HG02571 (cell line): Measurements from ENCODE around the gene PGA3.
A peak's percentile ranks its signal among the peaks of the same experiment; 100 is the strongest.
"Not testable (repeated sequence)": the region's sequence is repeated elsewhere in the genome, so short reads cannot be mapped to it uniquely, and the experiment has no call there.

Source experiments
- ATAC-seq: cut with Tn5 transposase; IDR thresholded peaks from one replicate; pipeline ENCODE4 v1.9.1; 2021; ENCODE audit warnings: mild to moderate bottlenecking, moderate library complexity; ENCODE audit not compliant: unreplicated experiment

Gene PGA3

GRCh38 chr11:61202950-61203746 is at the start of gene PGA3:
TSS of gene PGA3 (plus strand) at chr11:61203515. CDS start at chr11:61203565, 50 bp downstream.
- ATAC-seq, result not testable (repeated sequence)

- no peak for ATAC-seq
Measured at GRCh38 chr11:61153593-61154095, 49.7 kb upstream of the PGA3 start.

- no peak for ATAC-seq
Measured at GRCh38 chr11:61154528-61154927, 48.8 kb upstream of the PGA3 start.

- ATAC-seq, result no peak
Measured at GRCh38 chr11:61155312-61155711, 48.0 kb upstream of the PGA3 start.

- no peak for ATAC-seq
Measured at GRCh38 chr11:61155741-61156140, 47.6 kb upstream of the PGA3 start.

- no peak for ATAC-seq
Measured at GRCh38 chr11:61157743-61158142, 45.6 kb upstream of the PGA3 start.

GRCh38 chr11:61158691-61159381 is 44.5 kb upstream of the PGA3 start:
- no peak for ATAC-seq

- no peak for ATAC-seq
Measured at GRCh38 chr11:61160487-61161189, 42.7 kb upstream of the PGA3 start.

- ATAC-seq, result peak; percentile 76
Measured at GRCh38 chr11:61161190-61162091, 41.9 kb upstream of the PGA3 start, which contains the start of gene VPS37C. TSS of gene VPS37C (minus strand) at chr11:61161426. CDS start at chr11:61138829, 22,597 bp downstream.

GRCh38 chr11:61162092-61162941 is 41.0 kb upstream of the PGA3 start:
- ATAC-seq, result no peak

GRCh38 chr11:61163021-61163420 is 40.3 kb upstream of the PGA3 start:
- no peak for ATAC-seq

GRCh38 chr11:61163714-61164605 is 39.4 kb upstream of the PGA3 start:
- ATAC-seq, result no peak

GRCh38 chr11:61164606-61165424 is 38.5 kb upstream of the PGA3 start:
- ATAC-seq, result no peak

GRCh38 chr11:61165785-61166184 is 37.5 kb upstream of the PGA3 start:
- ATAC-seq, result not testable (repeated sequence)

- not testable (repeated sequence) for ATAC-seq
Measured at GRCh38 chr11:61166331-61166730, 37.0 kb upstream of the PGA3 start.

- no peak for ATAC-seq
Measured at GRCh38 chr11:61168042-61168688, 35.1 kb upstream of the PGA3 start.

GRCh38 chr11:61168800-61169199 is 34.5 kb upstream of the PGA3 start:
- ATAC-seq, result no peak
